ENCODE data around the gene IQGAP2. TPM values are rescaled to one million over a fixed set of nuclear protein-coding genes. Genes with fewer than 3 reads are reported as not detected.

The IQGAP2 gene
- total RNA-seq, 1 experiment from 2014 or later = not detected

GRCh38 chr5:76622973-76623596 is 220.0 kb downstream of the IQGAP2 start, which contains the start of gene F2RL2:
F2RL2 (minus strand) TSS chr5:76623403; CDS start chr5:76623230, 173 bp downstream.
- Histone ChIP-seq H3F3A (ENCODE audit: insufficient read depth, low read depth) (no peaks in the 10 kb centered on the region), H3K27me3 (ENCODE audit: insufficient read depth, low read depth) (no peaks in the 10 kb centered on the region), H3K9me3 (ENCODE audit: insufficient read depth, low read depth) (0 out of 2 replicates have a peak, but pooled peaks cover 3% of the 10 kb centered on the region), H4K20me1 (ENCODE audit: insufficient read depth) (no peaks in the 10 kb centered on the region), H3K27ac (no peak within 1 kb of the TSS), H2AFZ (no peak within 1 kb of the TSS; the same call in 1 of the 2 replicates), H3K4me2 (peak within 1 kb of the TSS; percentile 73), H3K4me1 (replicated peaks; ENCODE audit: insufficient read depth) (peaks cover 8% of the 10 kb centered on the region; the same call in 1 of the 2 replicates), H3K9me2 (ENCODE audit: insufficient read depth) (no peaks in the 10 kb centered on the region), H3K4me3 (peak within 1 kb of the TSS; percentile 23; the same call in 1 of the 2 replicates), H3K79me2 (ENCODE audit: low read depth) (no peaks in the 10 kb centered on the region), H3K36me3 (ENCODE audit: low read depth) (no peaks in the 10 kb centered on the region)
- no TSS peak for BruUV-seq (replicated peaks)
- POLR2A ChIA-PET (ENCODE audit: unreplicated experiment) = no interaction called here
- CTCF ChIA-PET = no interaction called here
- TF ChIP-seq CTCF (conservative IDR thresholded peaks at IDR 0.05) (no peak), EZH2 (IDR thresholded peaks at IDR 0.05; ENCODE audit: low read depth) (no peak)
- intact Hi-C loops (cut with micrococcal nuclease; ENCODE audit: unreplicated experiment) = no loop called here
- peak; percentile 32 to 50 for DNase-seq

- H3K27me3 ChIP-seq (ENCODE audit: insufficient read depth, low read depth) = no peaks in the 10 kb centered on the region
- ChIA-PET CTCF (interaction anchor here (0.6 kb wide), 1 partner anchor 142 kb away, joined by 3 read pairs; no protein-coding TSS in a partner anchor), POLR2A (ENCODE audit: unreplicated experiment) (no interaction called here)
- H3K36me3 ChIP-seq (ENCODE audit: low read depth) = no peaks in the 10 kb centered on the region
- H3K4me2 ChIP-seq = no peak overlapping the region
- intact Hi-C loops (cut with micrococcal nuclease; ENCODE audit: unreplicated experiment) = no loop called here
- no peak overlapping the region for H3K27ac ChIP-seq
- no peaks in the 10 kb centered on the region for H3K9me2 ChIP-seq (ENCODE audit: insufficient read depth)
- H3K4me3 ChIP-seq = no peak overlapping the region
- no peaks in the 10 kb centered on the region for H4K20me1 ChIP-seq (ENCODE audit: insufficient read depth)
- H3K79me2 ChIP-seq (ENCODE audit: low read depth) = no peaks in the 10 kb centered on the region
- DNase-seq = no peak
- H3K4me1 ChIP-seq (replicated peaks; ENCODE audit: insufficient read depth) = peaks cover 8% of the 10 kb centered on the region; the same call in 1 of the 2 replicates
- TF ChIP-seq EZH2 (IDR thresholded peaks at IDR 0.05; ENCODE audit: low read depth) (no peak), CTCF (conservative IDR thresholded peaks at IDR 0.05) (no peak)
- no peak overlapping the region for H2AFZ ChIP-seq
- H3F3A ChIP-seq (ENCODE audit: insufficient read depth, low read depth) = no peaks in the 10 kb centered on the region
- BruUV-seq (replicated peaks) = no TSS peak
- H3K9me3 ChIP-seq (ENCODE audit: insufficient read depth, low read depth) = 0 out of 2 replicates have a peak, but pooled peaks cover 3% of the 10 kb centered on the region
Observed at GRCh38 chr5:76625087-76625815, 222.2 kb downstream of the IQGAP2 start.

GRCh38 chr5:76626738-76627137 is 223.7 kb downstream of the IQGAP2 start:
- TF ChIP-seq EZH2 (IDR thresholded peaks at IDR 0.05; ENCODE audit: low read depth) (no peak), CTCF (conservative IDR thresholded peaks at IDR 0.05) (no peak)
- intact Hi-C loops (cut with micrococcal nuclease; ENCODE audit: unreplicated experiment) = no loop called here
- no peaks in the 10 kb centered on the region for H3K36me3 ChIP-seq (ENCODE audit: low read depth)
- POLR2A ChIA-PET (ENCODE audit: unreplicated experiment) = interaction anchor here (0.5 kb wide), 1 partner anchor 140 kb away, joined by 3 read pairs; no protein-coding TSS in a partner anchor
- no peaks in the 10 kb centered on the region for H3K79me2 ChIP-seq (ENCODE audit: low read depth)
- no peaks in the 10 kb centered on the region for H3K9me2 ChIP-seq (ENCODE audit: insufficient read depth)
- CTCF ChIA-PET = no interaction called here
- no peak overlapping the region for H2AFZ ChIP-seq
- no peaks in the 10 kb centered on the region for H3K27me3 ChIP-seq (ENCODE audit: insufficient read depth, low read depth)
- H3K4me3 ChIP-seq = no peak overlapping the region
- no TSS peak for BruUV-seq (replicated peaks)
- no peak overlapping the region for H3K27ac ChIP-seq
- H3K4me1 ChIP-seq (replicated peaks; ENCODE audit: insufficient read depth) = peaks cover 8% of the 10 kb centered on the region; the same call in 1 of the 2 replicates
- DNase-seq = no peak
- no peaks in the 10 kb centered on the region for H4K20me1 ChIP-seq (ENCODE audit: insufficient read depth)
- H3K9me3 ChIP-seq (ENCODE audit: insufficient read depth, low read depth) = no peaks in the 10 kb centered on the region
- no peaks in the 10 kb centered on the region for H3F3A ChIP-seq (ENCODE audit: insufficient read depth, low read depth)
- H3K4me2 ChIP-seq = no peak overlapping the region
